GM12872 (cell line): ENCODE results near the gene HNRNPH3.

Experiments used
- TF ChIP-seq, protein P1 (sequence below): IDR thresholded peaks from 3 replicates; pipeline ENCODE4 v1.5.1; 2011; ENCODE audit warnings: low read depth, mild to moderate bottlenecking, low read length, moderate library complexity; ENCODE audit not compliant: insufficient read depth

Gene HNRNPH3, protein sequence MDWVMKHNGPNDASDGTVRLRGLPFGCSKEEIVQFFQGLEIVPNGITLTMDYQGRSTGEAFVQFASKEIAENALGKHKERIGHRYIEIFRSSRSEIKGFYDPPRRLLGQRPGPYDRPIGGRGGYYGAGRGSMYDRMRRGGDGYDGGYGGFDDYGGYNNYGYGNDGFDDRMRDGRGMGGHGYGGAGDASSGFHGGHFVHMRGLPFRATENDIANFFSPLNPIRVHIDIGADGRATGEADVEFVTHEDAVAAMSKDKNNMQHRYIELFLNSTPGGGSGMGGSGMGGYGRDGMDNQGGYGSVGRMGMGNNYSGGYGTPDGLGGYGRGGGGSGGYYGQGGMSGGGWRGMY

DNA sequence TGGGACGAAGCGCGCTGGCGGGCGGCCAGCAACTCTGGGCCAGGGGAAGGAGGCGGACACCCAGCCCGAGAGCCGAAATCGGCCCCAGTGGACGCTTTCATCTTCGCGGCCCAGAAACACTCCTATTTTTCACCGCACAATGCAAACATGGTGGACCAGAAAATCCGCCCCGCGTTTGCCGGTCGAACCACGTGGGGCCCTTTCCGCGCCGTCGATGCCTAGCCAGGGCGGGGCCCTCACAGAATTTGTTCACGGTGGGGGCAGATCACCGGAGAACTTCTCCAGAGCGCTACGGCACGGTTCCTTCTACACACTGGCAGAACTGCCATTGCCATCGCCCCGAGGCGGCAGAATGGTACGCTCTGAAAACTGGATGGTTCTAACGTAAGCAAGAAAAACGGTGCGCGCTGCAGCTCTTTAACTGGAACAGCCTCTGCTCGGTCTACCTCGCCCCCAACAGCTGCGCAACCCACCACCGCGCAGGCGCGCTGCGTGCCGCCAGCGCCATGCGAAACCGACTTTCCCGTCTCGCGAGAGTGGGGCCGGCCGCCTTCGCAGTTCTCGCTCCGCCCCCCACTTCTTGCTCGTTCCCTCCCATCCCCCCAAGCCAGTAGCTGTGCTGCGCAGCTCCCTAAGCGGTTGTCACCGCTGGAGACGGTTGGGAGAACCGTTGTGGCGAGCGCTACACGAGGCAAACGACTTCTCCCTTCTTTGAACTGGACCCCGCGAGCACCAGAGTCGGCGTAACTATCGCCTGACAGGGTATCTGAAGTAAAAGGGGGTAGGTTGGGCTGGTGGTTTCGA is at the start of gene HNRNPH3:
TSS of gene HNRNPH3 (plus strand) at position 610 of the 804 bp plus-strand sequence. CDS start 5,158 bp downstream, outside the sequence.
- TF ChIP-seq, protein P1, sequence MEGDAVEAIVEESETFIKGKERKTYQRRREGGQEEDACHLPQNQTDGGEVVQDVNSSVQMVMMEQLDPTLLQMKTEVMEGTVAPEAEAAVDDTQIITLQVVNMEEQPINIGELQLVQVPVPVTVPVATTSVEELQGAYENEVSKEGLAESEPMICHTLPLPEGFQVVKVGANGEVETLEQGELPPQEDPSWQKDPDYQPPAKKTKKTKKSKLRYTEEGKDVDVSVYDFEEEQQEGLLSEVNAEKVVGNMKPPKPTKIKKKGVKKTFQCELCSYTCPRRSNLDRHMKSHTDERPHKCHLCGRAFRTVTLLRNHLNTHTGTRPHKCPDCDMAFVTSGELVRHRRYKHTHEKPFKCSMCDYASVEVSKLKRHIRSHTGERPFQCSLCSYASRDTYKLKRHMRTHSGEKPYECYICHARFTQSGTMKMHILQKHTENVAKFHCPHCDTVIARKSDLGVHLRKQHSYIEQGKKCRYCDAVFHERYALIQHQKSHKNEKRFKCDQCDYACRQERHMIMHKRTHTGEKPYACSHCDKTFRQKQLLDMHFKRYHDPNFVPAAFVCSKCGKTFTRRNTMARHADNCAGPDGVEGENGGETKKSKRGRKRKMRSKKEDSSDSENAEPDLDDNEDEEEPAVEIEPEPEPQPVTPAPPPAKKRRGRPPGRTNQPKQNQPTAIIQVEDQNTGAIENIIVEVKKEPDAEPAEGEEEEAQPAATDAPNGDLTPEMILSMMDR = no peak

DNA sequence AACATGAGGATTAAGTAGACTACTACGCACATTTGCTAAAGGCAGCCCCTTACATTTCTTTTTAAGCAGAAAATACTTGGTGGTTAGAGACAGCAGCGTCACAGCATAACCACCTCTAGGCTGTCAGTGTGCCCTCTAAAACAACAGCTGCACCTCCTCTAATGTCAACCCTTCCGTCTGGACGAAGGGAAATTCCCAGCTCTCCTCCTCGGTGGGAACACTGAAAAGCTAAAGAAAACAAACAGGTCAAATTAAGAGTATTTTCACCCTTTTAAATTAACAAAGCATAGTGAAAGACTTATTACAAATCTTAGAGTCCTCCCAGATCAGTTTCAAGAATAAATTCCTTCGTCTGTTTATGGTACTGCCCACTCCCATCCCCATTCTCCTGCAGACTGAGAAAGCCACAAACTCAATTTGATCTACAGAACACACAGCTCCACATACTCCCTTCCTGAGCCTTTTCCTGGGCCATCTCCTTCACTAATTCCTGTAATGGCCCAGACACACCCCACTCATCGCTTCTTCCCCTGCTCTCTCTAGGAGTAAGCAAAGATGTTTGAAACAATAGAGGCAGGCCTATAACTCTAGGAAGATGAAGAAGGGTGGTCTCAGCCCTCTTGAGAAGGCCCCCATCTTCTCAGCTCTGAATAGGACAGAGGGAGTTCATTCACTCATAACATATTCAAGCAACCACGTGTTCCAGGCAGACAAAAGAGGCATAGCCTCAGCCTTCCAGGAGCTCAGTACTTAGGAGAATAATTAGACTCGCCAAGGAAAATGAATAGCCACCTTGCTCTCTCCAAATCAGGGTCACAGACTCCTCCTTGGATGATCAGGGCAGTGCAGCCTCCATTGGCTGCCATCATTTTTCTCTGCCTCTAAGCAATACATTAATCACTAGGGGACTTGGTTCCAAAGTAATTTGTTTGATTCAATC is 47.5 kb upstream of the HNRNPH3 start:
- TF ChIP-seq, protein P1 = no peak

DNA sequence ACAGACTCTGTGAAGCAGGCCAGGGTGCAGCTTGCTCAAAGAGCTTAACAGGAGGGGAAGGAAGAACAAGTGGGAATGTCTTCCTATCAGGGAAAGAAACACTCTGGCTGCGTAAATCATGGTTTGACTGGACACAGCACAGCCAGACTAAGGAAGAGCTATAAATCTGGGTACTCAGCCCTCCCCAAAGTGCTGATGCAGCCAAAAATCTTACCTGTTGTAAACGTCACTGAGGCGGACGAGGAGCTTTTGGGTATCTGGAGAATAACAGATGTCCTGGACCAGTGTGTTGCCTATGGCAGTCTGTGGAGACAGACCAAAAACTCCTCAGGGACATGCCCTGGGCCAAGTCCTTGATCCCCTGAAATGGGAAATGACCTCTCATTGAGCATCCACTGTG is 43.1 kb upstream of the HNRNPH3 start:
- TF ChIP-seq, protein P1 = no peak

DNA sequence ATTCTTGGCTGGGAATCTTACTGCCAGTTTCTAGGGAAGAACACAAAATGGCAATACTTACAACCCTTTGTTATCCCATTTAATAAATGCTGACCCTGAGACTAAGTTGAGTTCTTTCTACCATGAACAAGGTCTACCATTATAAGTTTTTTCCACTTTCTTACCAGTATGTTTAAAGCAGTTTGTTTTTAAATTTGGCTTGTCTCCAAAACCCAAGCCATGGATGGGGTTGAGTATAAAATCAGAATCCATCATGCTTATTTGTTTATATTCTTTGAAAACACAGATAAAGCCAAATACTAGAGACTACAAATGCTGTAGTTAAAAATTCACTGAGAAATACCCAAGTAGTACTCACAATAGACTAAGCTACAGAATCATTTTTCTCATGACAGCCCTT is 41.1 kb upstream of the HNRNPH3 start:
- TF ChIP-seq, protein P1 = no peak

DNA sequence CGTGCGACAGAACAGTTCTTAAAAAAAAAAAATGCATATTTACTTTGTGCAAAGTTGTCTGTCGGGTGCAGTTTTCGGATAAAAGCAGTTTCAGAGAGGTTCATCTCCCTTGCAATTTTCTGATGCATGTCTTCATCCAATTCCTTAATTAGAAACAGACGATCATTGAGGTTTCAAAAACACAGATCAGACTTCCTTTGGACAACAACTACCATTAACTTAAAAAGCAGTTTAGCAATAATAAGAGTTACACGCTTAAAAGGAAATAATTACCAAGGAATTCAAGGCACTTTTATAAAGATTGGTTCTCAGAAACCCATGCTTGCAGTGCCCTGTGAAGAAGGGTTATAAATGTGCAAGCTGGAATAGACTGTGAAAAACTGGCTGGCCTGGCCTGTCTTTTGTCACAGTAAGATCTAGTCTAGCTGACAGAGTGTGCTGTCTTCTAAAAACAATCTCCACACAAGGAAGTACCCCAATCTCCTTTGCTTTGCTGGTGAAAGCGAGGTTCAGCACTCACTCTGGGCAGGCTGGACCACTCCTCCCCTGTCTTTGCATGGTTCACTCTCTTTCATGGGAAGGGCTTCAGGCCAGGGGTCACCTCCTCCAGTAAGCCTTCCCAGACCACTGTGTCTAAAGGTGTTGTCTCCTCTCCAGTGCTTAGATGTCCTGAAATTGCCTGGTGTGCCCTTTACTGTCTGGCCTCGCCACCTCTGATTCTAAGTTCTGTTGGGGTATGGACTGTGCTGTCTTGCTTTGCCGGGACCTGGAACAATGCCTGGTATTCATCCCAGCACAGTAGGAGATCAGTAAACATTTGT is 34.8 kb upstream of the HNRNPH3 start:
- TF ChIP-seq, protein P1 = no peak

DNA sequence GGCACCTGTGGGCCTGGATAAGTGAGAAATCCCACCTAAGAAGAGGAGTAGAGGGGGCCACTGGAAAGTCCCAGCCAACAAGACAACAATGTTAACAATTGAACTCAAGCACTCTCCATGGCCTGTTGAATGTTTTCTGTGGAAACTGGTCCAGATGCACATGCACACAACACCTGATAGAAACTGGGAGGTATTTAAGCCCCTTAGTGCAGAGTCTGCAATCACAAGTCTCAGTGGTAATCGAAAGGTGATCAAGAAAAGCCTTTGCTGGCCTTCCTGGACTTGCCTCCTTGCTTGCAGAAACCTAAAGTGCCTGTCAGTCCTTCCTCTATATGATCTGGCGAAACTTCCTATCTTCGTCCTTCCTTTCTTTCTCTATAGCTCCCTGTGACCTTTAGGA is 30.6 kb upstream of the HNRNPH3 start:
- TF ChIP-seq, protein P1 = no peak
